IPS DF 4.7 (cell line): ENCODE measurements around the gene FOXK1.
"Not testable (repeated sequence)": the region's sequence is repeated elsewhere in the genome, so short reads cannot be mapped to it uniquely, and the experiment has no call there.

Experiments used
- DNase-seq: peaks from one replicate; pipeline ENCODE4 v3.0.0-alpha.2; 2013; ENCODE audit warnings: low spot score; ENCODE audit errors: extremely low read depth

Gene FOXK1

DNA sequence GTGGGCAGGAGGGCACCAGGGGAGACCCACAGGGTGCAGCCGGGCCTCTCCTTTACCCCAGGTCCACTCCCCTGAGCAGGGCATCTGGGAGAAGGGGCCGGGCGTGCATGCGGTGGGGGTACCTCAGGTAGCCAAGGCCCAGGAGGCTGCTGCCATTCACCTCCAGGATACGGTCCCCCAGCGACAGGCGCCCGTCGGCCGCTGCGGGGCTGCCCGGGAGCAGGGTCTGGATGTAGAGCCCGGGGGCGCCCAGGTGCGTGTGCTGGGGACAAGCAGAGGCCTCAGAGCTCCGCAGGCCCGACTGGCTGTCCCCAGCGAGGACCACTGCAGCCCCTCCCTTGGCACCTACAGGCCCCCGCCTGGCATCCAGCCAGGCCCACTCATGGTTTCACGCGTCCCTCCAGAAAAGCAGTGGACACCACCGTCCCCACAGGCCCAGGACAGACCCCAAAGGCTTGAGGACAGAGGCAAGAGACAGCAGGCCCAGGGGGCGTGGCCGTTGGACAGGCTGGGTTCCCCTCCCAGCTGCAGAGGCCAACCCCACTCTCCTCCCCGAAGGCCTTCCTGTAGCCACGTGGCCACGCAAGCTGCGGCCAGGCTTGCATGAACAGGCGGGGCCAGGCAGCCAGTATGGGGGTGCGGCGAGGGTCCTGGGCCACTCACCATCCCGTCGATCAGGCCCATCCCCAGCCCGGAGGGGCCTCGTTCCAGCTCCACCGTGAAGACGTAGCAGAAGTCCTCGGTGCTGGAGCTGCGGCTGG lies 117.6 kb downstream of the FOXK1 start:
- no peak for DNase-seq

DNA sequence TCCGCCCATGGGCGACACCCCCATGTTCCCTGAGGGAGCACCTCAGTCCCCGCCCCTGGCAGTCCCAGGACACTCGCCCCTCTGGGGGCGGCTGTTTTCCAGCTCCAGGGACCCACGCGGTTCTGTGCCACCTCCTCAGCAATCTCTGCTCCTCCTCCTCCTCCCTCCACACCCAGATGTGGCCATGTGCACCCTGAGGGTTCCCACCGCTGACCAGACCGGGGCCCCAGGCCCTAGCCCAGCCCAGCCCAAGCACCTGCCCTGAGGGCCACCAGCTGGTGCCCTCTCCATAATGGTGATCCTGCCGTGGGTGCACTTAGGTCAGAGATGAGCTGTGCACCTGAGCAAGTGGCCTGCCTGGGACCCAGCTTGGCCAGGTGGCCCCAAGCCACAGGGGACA lies 118.4 kb downstream of the FOXK1 start:
- DNase-seq = no peak

DNA sequence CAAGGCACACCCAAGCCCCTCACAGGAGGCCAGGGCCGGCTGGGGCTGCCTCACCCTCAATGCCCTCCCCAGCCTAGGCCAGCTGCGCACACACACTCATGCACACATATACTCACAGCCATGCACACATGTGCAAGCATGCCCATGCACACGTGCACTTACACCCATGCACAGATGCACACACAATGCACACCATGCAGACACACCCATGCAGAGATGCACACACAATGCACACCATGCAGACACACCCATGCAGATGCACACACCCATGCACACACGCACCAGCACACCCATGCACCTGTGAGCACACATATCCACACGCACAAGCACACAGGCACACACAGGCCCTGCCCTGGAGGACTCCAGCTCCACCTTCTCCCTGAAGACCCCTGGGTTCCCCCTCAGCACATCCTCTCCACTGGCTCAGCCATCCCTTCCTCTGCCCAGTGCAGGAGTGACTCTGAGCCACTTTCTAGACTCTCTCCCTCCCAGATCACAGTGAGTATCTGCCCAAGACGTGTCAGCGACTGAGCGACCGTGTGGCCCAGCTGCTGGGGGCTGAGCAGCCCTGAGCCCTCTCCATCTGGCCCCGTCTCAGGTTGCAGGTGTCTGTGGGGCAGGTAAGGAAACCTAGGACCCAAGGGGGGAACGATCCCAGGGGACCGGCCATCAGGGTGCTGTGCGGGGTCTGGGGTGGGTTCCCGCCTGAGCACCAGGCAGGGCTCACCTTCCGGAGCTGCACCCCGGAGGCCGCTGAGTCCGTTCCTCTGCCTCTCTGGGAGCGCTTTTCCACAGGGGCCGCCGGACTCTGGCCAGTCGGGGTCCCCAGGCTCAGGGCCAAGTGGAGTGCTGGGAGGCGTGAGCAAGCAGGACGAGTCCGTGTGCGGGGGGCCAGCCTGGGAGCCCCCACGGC lies 119.1 kb downstream of the FOXK1 start:
- DNase-seq = no peak

DNA sequence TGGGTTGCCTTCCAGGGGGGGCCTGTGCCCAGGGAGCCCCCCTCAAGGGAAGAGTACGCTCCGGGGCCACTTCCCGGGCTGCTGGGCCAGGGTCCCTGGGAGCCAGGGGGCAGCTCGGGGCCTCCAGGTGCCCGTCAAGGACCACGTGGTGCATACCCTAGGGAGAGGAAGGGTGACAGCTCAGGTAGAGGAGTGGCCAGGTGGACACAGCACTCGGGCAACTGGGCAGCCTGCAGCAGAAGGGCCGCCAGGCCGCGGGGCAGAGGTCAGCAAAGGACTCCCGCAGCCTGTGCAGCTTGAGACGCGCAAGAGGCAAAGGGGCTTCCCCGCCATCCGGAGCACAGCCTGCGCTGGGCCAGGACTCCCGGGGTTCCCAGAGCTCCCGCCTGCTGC lies 119.7 kb downstream of the FOXK1 start:
- no peak for DNase-seq

DNA sequence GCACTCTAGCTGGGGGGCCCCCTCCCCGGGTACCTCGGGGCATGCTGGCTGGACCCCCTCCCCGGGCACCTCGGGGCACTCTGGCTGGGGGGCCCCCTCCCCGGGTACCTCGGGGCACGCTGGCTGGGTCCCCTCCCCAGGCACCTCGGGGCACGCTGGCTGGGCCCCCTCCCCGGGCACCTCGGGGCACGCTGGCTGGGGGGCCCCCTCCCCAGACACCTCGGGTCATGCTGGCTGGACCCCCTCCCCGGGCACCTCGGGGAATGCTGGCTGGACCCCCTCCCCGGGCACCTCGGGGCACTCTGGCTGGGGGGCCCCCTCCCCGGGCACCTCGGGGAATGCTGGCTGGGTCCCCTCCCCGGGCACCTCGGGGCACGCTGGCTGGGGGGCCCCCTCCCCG lies 120.5 kb downstream of the FOXK1 start:
- DNase-seq = not testable (repeated sequence)

DNA sequence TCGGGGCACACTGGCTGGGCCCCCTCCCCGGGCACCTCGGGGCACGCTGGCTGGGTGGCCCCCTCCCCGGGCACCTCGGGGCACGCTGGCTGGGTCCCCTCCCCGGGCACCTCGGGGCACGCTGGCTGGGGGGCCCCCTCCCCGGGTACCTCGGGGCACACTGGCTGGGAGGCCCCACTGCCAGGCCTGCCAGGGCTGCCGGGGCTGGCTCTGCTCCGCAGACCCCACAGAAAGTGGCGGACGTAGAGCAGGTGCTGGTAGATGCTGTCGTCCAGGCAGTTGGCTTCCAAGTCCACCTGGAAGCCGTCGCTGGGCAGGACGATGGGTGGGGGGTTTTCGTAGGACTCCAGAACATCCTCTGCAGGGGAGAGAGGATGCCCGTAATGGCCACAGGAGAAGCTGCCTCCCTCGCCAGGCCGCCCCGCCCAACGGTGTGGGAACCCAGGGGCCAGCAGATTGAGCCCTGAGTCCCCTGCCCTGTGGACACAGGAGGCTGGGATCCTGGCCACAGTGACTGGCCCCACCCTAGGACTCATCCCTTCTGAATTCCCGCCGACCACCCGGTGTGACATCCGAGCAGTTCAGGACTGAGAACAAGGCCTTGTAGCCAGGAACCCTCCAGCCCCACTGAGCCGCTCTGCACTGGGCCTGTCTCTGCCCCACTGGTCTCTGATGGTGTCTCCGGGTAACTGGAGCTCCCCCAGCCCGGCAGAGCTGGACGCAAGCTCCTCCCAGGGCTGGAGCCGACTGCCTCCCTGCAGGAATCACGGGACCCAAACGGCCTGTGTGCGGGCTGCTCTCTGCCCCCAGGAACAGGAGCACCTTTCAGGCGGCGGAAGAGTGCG lies 121.5 kb downstream of the FOXK1 start:
- DNase-seq = no peak

DNA sequence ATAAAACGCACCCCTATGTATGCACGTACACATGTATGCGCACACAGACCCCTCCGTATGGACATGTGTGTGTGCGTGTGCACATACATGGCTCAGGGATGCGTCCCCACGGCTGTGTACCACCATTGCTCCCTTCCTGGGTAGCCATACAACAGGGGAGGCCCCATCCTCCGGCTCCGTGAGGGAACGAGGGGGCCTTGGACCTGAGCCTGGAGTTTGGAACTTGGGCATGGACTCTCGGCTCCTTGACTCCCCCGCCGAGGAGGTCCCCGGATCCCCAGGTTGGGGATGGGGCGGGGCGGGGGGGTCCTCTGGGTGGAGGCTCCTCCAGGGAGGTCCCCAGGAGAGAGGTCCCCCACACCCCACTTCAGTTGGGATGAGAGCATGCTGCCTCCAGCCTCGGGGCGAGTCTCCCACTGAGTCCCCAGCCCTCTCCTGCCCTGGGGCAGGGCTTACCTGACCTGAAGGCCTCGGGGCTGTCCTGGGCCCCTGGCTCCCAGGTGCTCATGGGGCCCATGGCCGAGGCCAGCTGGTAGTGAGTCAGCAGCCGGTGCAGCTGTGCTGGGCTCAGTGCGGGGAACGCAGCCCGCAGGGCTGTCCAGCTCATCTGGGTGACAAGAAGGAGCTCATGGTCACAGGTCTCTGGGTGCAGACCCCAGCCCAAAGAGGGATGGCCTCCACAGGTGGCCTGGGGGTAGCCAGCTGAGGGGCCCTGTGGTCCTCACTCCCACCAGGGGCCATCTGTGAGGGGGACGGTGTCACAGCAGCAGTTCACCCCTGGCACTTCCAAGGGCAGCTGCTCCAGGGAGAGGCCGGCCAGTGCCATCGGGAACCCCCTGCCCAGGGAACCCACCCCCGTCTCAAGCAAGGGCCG lies 123.3 kb downstream of the FOXK1 start:
- DNase-seq = no peak

DNA sequence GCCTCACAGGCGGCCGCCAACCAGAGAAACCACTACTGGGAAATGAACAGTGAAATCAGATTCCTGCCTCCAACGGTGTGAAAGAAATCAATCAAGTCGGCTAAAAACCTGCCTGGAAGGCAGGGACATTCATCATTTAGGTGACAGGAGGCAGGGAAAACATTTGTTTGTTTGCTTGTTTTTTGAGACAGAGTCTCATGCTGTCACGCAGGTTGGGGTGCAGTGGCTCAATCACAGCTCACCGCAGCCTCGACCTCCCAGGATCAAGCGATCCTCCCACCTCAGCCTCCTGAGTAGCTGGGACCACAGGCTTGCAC lies 123.8 kb downstream of the FOXK1 start:
- DNase-seq = no peak

DNA sequence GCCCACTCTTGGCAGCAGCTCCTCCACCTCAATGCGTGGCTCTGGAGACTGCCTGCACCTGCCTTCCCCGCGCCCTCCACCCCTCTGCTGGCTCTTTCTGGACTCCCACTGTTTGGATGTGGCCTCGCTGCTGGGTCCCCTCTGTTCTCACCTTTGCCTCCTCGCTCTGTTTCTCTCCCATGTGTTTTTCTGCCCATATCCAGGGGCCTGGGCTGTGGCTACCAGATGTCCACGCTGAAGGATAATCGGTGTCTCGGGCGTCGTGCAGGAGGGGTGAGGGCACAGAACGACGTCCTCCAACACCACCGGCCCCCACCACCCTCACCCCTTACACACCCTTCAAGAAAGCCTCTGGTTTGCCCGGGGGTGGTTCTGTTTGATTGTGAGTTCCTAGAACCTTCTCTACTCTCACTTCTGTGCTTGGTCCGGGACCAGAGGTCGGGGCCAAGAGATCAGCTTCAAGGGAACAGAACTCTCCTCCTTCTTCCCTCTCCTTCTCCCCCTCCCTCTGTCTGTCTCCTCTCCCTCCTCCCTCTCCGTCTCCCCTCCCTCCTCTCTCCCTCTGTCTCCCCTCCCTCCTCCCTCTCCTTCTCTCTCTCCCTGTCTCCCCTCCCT lies 125.0 kb downstream of the FOXK1 start:
- no peak for DNase-seq

DNA sequence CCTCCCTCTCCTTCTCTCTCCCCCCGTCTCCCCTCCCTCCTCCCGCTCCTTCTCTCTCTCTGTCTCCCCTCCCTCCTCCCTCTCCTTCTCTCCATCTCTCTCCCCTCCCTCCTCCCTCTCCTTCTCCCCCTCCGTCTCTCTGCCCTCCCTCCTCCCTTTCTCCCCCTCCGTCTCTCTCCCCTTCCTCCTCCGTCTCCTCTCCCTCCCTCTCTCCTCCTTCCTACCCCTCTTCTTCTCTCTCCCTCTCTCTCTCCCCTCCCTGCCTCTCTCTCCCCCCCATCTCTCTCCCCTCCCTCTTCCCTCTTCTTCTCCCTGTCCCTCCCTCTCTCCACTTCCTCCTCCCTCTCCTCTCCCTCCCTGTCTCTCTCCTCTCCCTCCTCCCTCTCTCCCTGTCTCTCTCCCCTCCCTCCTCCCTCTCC lies 125.5 kb downstream of the FOXK1 start:
- DNase-seq = no peak

DNA sequence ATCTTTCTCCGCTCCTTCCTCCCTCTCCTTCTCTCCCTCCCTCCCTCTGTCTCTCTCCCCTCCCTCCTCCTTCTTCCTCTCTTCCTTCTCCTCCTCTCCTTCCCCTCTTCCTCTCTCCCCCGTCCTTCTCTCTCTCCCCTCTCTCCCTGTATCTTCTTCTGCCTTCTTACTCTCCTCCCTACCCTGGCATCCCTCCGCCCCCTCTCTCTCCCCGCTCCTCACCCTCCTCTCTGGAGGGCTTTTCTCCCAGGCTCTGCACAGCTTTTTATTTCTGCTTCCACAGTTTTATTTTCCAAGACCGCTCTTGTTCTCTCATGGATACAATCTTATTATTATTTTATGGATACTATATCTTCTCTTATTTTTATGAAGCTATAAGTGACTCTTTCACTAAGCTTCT lies 125.9 kb downstream of the FOXK1 start:
- no peak for DNase-seq

DNA sequence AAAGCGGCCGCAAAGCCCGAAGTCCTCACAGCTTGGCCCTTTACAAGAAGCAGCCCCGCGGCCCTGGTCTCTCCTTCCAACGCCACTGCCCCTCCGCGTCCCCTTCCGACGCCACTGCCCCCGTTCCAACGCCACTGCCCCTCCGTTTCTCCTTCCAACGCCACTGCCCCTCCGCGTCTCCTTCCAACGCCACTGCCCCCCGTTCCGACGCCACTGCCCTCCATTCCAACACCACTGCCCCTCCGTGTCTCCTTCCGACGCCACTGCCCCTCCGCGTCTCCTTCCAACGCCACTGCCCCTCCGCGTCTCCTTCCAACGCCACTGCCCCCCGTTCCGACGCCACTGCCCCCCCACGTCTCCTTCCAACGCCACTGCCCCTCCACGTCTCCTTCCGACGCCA lies 126.5 kb downstream of the FOXK1 start:
- no peak for DNase-seq

DNA sequence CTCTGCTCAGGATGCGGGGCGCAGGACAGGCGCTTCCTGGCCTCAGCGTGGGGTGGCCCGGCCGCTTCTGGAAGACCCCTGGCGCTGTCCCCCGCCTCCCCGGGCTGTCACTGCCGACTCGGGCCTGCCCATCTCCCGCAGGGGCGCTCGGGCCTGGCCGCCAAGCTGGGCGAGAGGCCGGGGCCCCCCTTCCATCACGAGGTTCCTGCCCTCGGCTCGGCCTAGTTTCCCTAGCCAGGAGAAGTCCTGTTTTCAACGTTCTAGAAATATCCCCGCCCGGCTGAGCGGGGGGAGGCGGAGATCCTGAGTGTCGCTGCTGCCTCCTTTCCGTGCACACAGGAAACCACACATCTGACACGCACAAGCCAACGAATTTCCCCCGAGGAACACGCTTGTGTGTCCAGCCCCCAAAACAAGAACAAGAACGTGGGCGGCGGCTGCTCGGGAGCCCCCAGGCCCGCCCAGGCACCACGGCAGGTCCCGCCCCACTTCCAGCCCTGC lies 127.0 kb downstream of the FOXK1 start:
- no peak for DNase-seq

DNA sequence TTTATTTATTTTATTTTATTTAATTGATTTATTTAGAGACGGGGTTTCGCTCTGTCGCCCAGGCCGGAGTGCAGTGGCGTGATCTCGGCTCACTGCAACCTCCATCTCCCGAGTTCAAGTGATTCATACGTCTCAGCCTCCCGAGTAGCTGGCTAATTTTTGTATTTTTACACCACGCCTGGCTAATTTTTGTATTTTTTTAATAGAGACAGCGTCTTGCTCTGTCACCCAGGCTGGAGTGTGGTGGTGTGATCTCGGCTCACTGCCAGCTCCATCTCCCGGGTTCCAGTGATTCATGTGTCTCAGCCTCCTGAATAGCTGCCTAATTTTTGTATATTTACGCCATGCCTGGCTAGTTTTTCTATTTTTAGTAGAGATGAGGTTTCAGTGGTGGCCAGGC lies 127.6 kb downstream of the FOXK1 start:
- DNase-seq = no peak

DNA sequence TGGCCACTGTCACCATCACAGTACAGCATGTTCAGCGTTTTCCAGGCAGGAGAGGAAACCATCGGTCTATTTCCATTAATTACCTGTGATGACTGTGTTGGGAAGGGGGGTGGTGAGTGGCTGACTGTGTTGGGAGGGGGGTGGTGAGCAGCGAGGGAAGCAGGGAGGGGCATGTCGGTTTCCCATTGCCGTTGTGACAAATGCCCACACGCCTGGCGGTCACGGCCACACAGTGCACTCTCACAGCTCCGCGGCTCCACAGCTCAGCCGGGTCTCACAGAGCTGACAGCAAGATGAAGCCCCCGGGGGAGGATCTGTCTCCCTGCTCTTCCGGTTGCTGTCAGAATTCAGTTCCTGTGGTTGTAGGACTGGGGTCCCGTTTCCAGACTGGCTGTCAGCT lies 132.3 kb downstream of the FOXK1 start:
- DNase-seq = no peak

DNA sequence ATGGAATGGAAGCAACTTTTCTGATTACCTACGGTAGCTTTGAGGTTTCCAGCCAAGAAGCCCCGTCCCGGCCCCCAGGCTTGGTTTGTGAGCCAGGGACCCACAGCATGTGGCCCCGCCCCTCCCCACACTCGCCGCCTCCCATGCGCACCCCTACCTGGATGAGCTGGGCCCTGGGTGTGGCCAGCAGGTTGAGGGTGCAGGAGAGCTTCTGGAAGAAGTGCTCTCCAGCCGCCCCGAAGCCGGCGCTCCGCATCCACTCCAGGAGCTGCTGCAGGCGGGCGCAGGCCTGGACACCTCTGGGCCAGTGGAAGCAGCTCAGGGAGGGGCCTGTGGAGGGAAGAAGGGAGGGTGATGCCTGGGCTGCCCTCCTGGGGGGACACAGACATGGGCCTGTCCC lies 133.0 kb downstream of the FOXK1 start:
- DNase-seq = no peak

DNA sequence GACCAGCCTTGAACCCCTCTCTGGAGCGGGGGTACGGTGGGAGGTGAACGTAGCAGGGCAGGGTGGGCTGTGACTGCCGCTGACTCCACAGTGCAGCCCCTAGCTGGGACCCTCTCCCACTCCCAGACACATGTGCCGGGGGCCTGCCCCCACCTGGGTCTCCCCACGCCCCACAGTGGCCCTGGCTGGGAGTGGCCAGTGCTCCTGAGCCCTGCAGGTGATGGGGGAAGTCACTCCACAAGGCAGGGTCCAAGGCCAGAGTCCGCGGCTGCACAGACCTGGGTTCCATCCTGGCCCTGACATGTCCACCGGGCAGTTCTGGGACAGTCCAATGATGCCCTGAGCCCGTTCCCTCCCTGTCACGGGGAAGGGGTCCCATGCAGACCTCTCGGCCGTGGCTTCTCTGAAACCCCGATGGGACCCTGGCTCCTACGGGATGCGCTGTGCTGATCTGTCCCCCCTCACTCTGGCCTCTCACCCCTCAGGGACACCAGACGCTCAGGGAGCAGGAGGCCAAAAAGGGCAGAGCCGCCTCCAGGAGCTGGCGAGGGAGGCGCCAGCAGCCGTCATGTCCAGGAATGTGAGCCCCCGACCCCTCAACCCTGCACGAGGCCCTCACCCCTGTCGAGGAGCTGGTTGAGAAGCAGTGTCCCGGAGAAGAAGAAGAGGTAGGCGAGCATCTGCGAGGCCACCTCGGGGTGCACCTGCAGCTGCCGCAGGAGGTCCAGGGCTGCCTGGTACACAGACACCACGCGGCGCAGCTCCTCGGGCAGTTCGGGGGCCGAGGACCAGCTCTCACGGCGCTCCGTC lies 133.7 kb downstream of the FOXK1 start:
- no peak for DNase-seq

DNA sequence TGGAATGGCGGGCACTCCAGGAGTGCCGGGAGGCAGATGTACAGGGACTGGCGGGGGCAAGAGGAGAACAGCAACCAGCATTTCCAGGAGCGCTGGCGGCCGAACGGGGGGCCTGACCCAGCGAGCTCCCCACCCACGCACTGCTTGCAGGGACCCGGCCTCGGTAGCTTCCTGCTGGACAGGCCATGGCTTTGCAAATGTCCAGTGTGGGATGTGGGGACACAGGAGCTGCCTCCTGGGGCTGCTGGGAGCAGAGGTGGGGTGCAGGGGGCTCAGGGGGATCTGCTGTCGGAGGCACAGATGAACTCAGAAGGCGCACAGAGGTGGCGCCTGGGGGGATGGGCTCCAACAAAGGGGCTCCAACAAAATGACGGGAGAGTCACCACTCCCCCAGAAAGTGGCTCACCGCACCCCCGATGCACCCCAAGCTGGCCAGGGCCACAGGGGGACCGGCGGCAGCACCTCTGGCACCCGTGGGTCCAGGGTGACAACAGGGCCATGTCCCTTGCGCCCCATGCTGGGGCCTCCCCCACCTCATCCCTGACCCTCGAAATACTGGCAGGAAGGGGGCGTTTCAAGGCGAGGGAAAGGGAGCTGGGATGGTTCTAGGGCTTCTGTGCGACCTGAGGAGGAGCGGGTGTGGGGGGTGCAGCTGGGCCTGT lies 134.5 kb downstream of the FOXK1 start:
- no peak for DNase-seq
